HUES64 (cell line): ENCODE results near the gene UTF1.

ENCODE experiments used
- H3K27ac ChIP-seq: 2 replicates; pipeline ENCODE4 v1.7.0; 2013; ENCODE audit warnings: low read depth, low read length, inconsistent platforms
- H3K27me3 ChIP-seq: 2 replicates; pipeline ENCODE4 v1.6.1; 2013; ENCODE audit warnings: mild to moderate bottlenecking, low read length; ENCODE audit not compliant: insufficient read depth
- H3K36me3 ChIP-seq: 2 replicates; pipeline ENCODE4 v1.6.1; 2013; ENCODE audit warnings: mild to moderate bottlenecking, low read length; ENCODE audit not compliant: insufficient read depth
- H3K4me1 ChIP-seq: 2 replicates; pipeline ENCODE4 v1.6.1; 2013; ENCODE audit warnings: mild to moderate bottlenecking, low read length, moderate library complexity; ENCODE audit not compliant: insufficient read depth
- H3K4me3 ChIP-seq: 2 replicates; pipeline ENCODE4 v1.5.1; 2013; ENCODE audit warnings: mild to moderate bottlenecking, low read length, moderate library complexity
- H3K9ac ChIP-seq: 2 replicates; pipeline ENCODE4 v1.6.1; 2013; ENCODE audit warnings: mild to moderate bottlenecking, low read depth, low read length
- H3K9me3 ChIP-seq: 2 replicates; pipeline ENCODE4 v1.6.1; 2013; ENCODE audit warnings: low read depth, low read length; ENCODE audit not compliant: insufficient read depth
- WGBS: fragments of 150-250, 120-280 bp; methylation state at CpG from one replicate; pipeline ENCODE4 v1.1.7; 2013; ENCODE audit warnings: missing lambda C conversion rate; 5-methylcytosine and 5-hydroxymethylcytosine counted together

The UTF1 gene

GRCh38 chr10:133202778-133203651, 27.0 kb upstream of the UTF1 start:
- no peaks in the 10 kb centered on the region for H3K27me3 ChIP-seq
- no peak overlapping the region for H3K9ac ChIP-seq
- no peaks in the 10 kb centered on the region for H3K9me3 ChIP-seq
- H3K36me3 ChIP-seq: no peaks in the 10 kb centered on the region
- no peak overlapping the region for H3K27ac ChIP-seq
- H3K4me1 ChIP-seq: no peaks in the 10 kb centered on the region
- no peak overlapping the region for H3K4me3 ChIP-seq
- 92% methylated on average over 62 of the region's 62 CpGs for WGBS

GRCh38 chr10:133203652-133204195, 26.3 kb upstream of the UTF1 start:
- WGBS: 88% methylated on average over 31 of the region's 31 CpGs
- H3K9ac ChIP-seq: no peak overlapping the region
- no peak overlapping the region for H3K27ac ChIP-seq

GRCh38 chr10:133204226-133205015, 25.6 kb upstream of the UTF1 start:
- H3K4me1 ChIP-seq: no peaks in the 10 kb centered on the region
- H3K27me3 ChIP-seq: no peaks in the 10 kb centered on the region
- WGBS: 96% methylated on average over 38 of the region's 38 CpGs
- no peak overlapping the region for H3K27ac ChIP-seq
- H3K9ac ChIP-seq: no peak overlapping the region
- H3K36me3 ChIP-seq: no peaks in the 10 kb centered on the region
- no peak overlapping the region for H3K4me3 ChIP-seq
- H3K9me3 ChIP-seq: no peaks in the 10 kb centered on the region

More at GRCh38 chr10:133203652-133204195, 26.3 kb upstream of the UTF1 start:
- no peaks in the 10 kb centered on the region for H3K27me3 ChIP-seq
- no peaks in the 10 kb centered on the region for H3K4me1 ChIP-seq
- no peaks in the 10 kb centered on the region for H3K9me3 ChIP-seq
- no peaks in the 10 kb centered on the region for H3K36me3 ChIP-seq
- H3K4me3 ChIP-seq: no peak overlapping the region

GRCh38 chr10:133205146-133205545, 24.9 kb upstream of the UTF1 start:
- no peak overlapping the region for H3K9ac ChIP-seq
- no peaks in the 10 kb centered on the region for H3K9me3 ChIP-seq
- WGBS: 86% methylated on average over 23 of the region's 23 CpGs
- H3K27me3 ChIP-seq: no peaks in the 10 kb centered on the region
- H3K27ac ChIP-seq: no peak overlapping the region
- H3K4me3 ChIP-seq: no peak overlapping the region
- H3K4me1 ChIP-seq: no peaks in the 10 kb centered on the region
- no peaks in the 10 kb centered on the region for H3K36me3 ChIP-seq

- Histone ChIP-seq H3K27ac (no peak overlapping the region), H3K9me3 (no peaks in the 10 kb centered on the region), H3K27me3 (no peaks in the 10 kb centered on the region), H3K4me1 (no peaks in the 10 kb centered on the region), H3K36me3 (no peaks in the 10 kb centered on the region), H3K4me3 (no peak overlapping the region), H3K9ac (no peak overlapping the region)
- WGBS: 90% methylated on average over 17 of the region's 17 CpGs
These were observed 23.5 kb upstream of the UTF1 start for GRCh38 chr10:133206356-133207040.

GRCh38 chr10:133207041-133207600, 22.9 kb upstream of the UTF1 start:
- Histone ChIP-seq H3K27me3 (no peaks in the 10 kb centered on the region), H3K36me3 (no peaks in the 10 kb centered on the region), H3K9ac (no peak overlapping the region), H3K4me3 (no peak overlapping the region), H3K9me3 (no peaks in the 10 kb centered on the region), H3K4me1 (no peaks in the 10 kb centered on the region), H3K27ac (no peak overlapping the region)
- WGBS: 95% methylated on average over 36 of the region's 36 CpGs

- Histone ChIP-seq H3K27me3 (no peaks in the 10 kb centered on the region), H3K36me3 (no peaks in the 10 kb centered on the region), H3K4me1 (no peaks in the 10 kb centered on the region), H3K9ac (no peak overlapping the region), H3K9me3 (no peaks in the 10 kb centered on the region), H3K4me3 (no peak overlapping the region), H3K27ac (no peak overlapping the region)
- WGBS: 97% methylated on average over 17 of the region's 17 CpGs
These were observed 22.4 kb upstream of the UTF1 start for GRCh38 chr10:133207627-133208026.

- H3K36me3 ChIP-seq: no peaks in the 10 kb centered on the region
- no peak overlapping the region for H3K27ac ChIP-seq
- H3K9ac ChIP-seq: no peak overlapping the region
- H3K9me3 ChIP-seq: no peaks in the 10 kb centered on the region
- no peaks in the 10 kb centered on the region for H3K4me1 ChIP-seq
- H3K27me3 ChIP-seq: no peaks in the 10 kb centered on the region
- no peak overlapping the region for H3K4me3 ChIP-seq
- 91% methylated on average over 16 of the region's 18 CpGs for WGBS
These were observed 21.6 kb upstream of the UTF1 start for GRCh38 chr10:133208466-133208865.

- H3K4me3 ChIP-seq: no peak overlapping the region
- no peaks in the 10 kb centered on the region for H3K9me3 ChIP-seq
- H3K27me3 ChIP-seq: no peaks in the 10 kb centered on the region
- WGBS: 91% methylated on average over 14 of the region's 14 CpGs
- H3K27ac ChIP-seq: no peak overlapping the region
- no peak overlapping the region for H3K9ac ChIP-seq
- no peaks in the 10 kb centered on the region for H3K4me1 ChIP-seq
- H3K36me3 ChIP-seq: no peaks in the 10 kb centered on the region
These were observed 20.9 kb upstream of the UTF1 start for GRCh38 chr10:133209117-133209516.

- H3K4me1 ChIP-seq: no peaks in the 10 kb centered on the region
- no peaks in the 10 kb centered on the region for H3K27me3 ChIP-seq
- no peak overlapping the region for H3K27ac ChIP-seq
- no peak overlapping the region for H3K4me3 ChIP-seq
- H3K9ac ChIP-seq: no peak overlapping the region
- no peaks in the 10 kb centered on the region for H3K9me3 ChIP-seq
- WGBS: 90% methylated on average over 20 of the region's 20 CpGs
- no peaks in the 10 kb centered on the region for H3K36me3 ChIP-seq
These were observed 20.4 kb upstream of the UTF1 start for GRCh38 chr10:133209641-133210040.
